ENCODE results near the gene CHEK2. TPM values are rescaled to one million over a fixed set of nuclear protein-coding genes. Genes with fewer than 3 reads are reported as not detected.
"Not testable (repeated sequence)": the region's sequence is repeated elsewhere in the genome, so short reads cannot be mapped to it uniquely, and the experiment has no call there.

Gene CHEK2
- total and polyA plus RNA-seq, 8 donors = 12.5 to 27.1 (median 19.7) TPM

DNA sequence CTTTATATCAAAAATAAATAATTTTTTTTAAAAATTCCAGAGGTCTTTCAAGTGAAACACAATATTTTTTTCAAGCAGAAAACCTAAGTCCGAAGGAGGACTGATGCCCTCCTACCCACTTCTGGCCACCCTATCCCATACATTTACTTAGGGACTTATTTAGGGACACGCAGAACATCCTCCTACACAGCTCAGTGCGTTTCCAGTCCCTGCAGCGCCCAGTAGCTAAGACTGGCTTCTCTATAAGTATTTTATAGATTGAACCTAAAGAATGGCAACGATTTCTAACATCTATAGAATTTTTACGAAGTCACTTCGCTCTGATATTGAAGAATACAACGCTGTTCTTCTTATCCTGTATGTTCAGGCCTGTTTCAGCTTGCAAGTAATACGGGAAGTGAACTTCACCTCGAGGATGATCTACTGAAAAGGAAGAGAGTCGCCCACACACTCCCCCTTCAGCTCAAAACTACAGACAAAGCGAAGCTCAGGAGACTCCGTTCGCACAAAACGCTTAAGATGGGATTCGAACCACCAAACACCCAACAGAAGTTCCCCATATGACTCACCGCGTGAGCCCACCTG lies 328 bp downstream of the CHEK2 start:
- no peaks in the 10 kb centered on the region for H3K9me3 ChIP-seq
- intact Hi-C loops (cut with DNase I) = no loop called here
- peaks cover 0 to 33% of the 10 kb centered on the region in 2 donors for H3K36me3 ChIP-seq
- TF ChIP-seq, protein P1, sequence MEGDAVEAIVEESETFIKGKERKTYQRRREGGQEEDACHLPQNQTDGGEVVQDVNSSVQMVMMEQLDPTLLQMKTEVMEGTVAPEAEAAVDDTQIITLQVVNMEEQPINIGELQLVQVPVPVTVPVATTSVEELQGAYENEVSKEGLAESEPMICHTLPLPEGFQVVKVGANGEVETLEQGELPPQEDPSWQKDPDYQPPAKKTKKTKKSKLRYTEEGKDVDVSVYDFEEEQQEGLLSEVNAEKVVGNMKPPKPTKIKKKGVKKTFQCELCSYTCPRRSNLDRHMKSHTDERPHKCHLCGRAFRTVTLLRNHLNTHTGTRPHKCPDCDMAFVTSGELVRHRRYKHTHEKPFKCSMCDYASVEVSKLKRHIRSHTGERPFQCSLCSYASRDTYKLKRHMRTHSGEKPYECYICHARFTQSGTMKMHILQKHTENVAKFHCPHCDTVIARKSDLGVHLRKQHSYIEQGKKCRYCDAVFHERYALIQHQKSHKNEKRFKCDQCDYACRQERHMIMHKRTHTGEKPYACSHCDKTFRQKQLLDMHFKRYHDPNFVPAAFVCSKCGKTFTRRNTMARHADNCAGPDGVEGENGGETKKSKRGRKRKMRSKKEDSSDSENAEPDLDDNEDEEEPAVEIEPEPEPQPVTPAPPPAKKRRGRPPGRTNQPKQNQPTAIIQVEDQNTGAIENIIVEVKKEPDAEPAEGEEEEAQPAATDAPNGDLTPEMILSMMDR (IDR thresholded peaks at IDR 0.05) = no peak
- no peaks in the 10 kb centered on the region for H3K27me3 ChIP-seq
- peak overlapping the region; percentile 97 to 99 for H3K27ac ChIP-seq
- ATAC-seq (no peak), DNase-seq (no peak)
- H3K4me3 ChIP-seq = peak overlapping the region; percentile 93 to 98
- H3K4me1 ChIP-seq = peaks cover 14 to 23% of the 10 kb centered on the region in 2 donors

DNA sequence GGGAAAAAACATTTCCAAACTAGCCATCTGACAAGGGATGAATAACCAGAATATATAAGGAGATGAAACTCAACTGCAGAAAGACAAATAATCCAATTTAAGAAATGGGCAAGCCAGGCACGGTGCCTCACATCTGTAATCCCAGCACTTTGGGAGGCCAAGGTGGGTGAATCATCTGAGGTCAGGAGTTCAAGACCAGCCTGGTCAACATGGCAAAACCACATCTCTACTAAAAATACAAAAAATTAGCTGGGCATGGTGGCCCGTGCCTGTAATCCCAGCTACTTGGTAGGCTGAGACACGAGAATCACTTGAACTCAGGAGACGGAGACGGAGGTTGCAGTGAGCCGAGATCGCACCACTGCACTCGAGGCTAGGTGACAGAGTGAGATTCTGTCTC lies 2.7 kb downstream of the CHEK2 start:
- ATAC-seq; H3K27me3 ChIP-seq; H3K36me3 ChIP-seq; DNase-seq; intact Hi-C loops (cut with DNase I); H3K4me3 ChIP-seq; H3K27ac ChIP-seq; H3K9me3 ChIP-seq: not testable (repeated sequence)
- peaks cover 14 to 22% of the 10 kb centered on the region in 2 donors for H3K4me1 ChIP-seq

DNA sequence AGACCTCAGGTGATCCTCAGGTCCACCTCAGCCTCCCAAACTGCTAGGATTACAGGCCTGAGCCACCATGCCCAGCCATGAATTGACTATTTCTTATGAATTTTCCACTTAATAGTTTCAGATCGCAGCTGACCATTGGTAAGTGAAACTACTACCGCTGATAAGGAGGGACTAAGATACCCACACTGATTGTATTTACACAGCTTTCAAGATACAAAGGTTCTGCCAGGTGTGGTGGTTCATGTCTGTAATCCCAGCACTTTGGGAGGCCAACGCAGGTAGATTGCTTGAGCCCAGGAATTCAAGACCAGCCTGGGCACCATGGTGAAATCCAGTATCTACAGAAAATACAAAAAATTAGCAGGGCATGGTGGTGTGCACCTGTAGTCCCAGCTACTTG lies 3.9 kb downstream of the CHEK2 start:
- intact Hi-C loops (cut with DNase I) = no loop called here
- Histone ChIP-seq H3K4me3 (no peak overlapping the region), H3K27ac (no peak overlapping the region), H3K9me3 (no peaks in the 10 kb centered on the region), H3K27me3 (no peaks in the 10 kb centered on the region), H3K36me3 (peaks cover 0 to 16% of the 10 kb centered on the region in 2 donors), H3K4me1 (peaks cover 6 to 10% of the 10 kb centered on the region in 2 donors)
- DNase-seq (no peak), ATAC-seq (no peak)
- TF ChIP-seq, protein P1 (IDR thresholded peaks at IDR 0.05) = no peak

DNA sequence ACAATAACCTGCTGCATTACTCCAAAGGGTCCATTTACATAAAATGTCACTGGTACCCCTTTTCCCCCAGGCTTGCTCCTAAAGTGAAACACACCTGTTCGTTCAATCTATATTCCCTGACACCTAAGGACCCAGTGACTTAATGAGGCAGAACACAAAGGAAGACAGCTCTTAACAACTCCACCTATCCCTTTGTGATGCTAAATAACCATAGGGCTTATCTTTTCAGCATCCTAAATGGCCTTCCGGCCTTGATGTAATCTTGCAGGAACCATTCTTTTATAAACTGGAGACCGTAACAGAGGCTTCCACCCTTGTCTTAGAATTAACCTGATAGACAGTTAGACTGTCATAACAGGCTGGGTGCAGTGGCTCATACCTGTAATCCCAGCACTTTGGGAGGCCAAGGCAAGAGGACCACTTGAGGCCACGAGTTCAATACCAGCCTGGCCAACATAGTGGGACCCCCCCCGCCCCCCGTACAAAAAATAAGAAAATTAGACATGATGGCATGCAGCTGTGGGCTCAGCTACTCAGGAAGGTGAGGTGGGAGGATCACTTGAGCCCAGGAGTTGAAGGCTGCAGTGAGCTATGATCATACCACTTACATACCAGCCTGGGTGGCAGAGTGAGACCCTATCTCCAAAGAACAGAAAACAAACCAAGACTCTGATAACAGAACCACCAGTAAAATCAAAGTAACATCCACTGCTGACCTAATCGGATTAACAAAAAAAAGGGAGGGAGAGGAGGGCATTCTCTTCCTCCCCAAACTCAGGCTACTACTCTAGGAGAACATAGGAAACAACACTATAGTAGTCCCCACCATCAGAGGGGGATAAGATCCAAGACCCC lies 5.1 kb downstream of the CHEK2 start:
- Histone ChIP-seq H3K27me3 (no peaks in the 10 kb centered on the region), H3K4me1 (peaks cover 6 to 9% of the 10 kb centered on the region in 2 donors), H3K36me3 (peaks cover 0 to 27% of the 10 kb centered on the region in 2 donors), H3K27ac (no peak overlapping the region), H3K4me3 (no peak overlapping the region), H3K9me3 (no peaks in the 10 kb centered on the region)
- intact Hi-C loops (cut with DNase I) = no loop called here
- no peak for DNase-seq
- TF ChIP-seq, protein P1 (IDR thresholded peaks at IDR 0.05) = no peak
- ATAC-seq = no peak

DNA sequence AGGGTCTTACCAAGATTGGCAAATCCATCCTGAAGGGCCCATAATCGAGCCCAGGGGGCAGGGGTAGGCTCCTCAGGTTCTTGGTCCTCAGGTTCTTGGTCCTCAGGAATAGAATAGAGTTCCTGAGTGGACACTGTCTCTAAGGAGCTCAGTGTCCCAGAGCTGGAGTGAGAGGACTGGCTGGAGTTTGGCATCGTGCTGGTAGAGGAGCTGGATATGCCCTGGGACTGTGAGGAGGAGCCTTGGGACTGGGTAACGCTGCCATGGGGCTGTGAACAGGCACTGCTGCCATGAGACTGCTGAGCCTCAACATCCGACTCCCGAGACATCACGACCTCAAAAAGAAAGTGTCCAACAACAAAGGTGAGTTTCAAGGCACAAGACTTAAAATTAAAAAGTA lies 7.2 kb downstream of the CHEK2 start:
- intact Hi-C loops (cut with DNase I) = no loop called here
- H3K4me1 ChIP-seq = no peaks in the 10 kb centered on the region
- H3K9me3 ChIP-seq = no peaks in the 10 kb centered on the region
- TF ChIP-seq, protein P1 (IDR thresholded peaks at IDR 0.05) = no peak
- ATAC-seq = peak; percentile 82
- no peaks in the 10 kb centered on the region for H3K27me3 ChIP-seq
- no peak overlapping the region for H3K4me3 ChIP-seq
- H3K27ac ChIP-seq = no peak overlapping the region
- DNase-seq = no peak
- H3K36me3 ChIP-seq = peaks cover 0 to 32% of the 10 kb centered on the region in 2 donors
